Measurements from ENCODE around the gene TMEM131. TPM values are rescaled to one million over a fixed set of nuclear protein-coding genes. Genes with fewer than 3 reads are reported as not detected.
"Not testable (repeated sequence)": the region's sequence is repeated elsewhere in the genome, so short reads cannot be mapped to it uniquely, and the experiment has no call there.

TMEM131 gene
- total RNA-seq, 2 experiments from 2014 or later, result 23.1 to 23.7 TPM

- ChIA-PET POLR2A (no interaction called here), CTCF (no interaction called here)
- intact Hi-C loops (cut with micrococcal nuclease), result no loop called here
- H3K27ac Mint-ChIP-seq, result no peak overlapping the region
- H3K4me3 Mint-ChIP-seq, result no peak overlapping the region
- no peaks in the 10 kb centered on the region for H3K27me3 Mint-ChIP-seq
- peaks cover 62% of the 10 kb centered on the region for H3K4me1 Mint-ChIP-seq (ENCODE audit: low read depth)
- H3K9me3 Mint-ChIP-seq, result peaks cover 11% of the 10 kb centered on the region
- H3K36me3 Mint-ChIP-seq, result peaks cover 8% of the 10 kb centered on the region
- DNase-seq, result no peak
These were observed 59.5 kb downstream of the TMEM131 start for GRCh38 chr2:97936199-97936598.

- H3K27me3 Mint-ChIP-seq, result no peaks in the 10 kb centered on the region
- DNase-seq, result no peak
- H3K27ac Mint-ChIP-seq, result no peak overlapping the region
- intact Hi-C loops (cut with micrococcal nuclease), result no loop called here
- peaks cover 64% of the 10 kb centered on the region for H3K4me1 Mint-ChIP-seq (ENCODE audit: low read depth)
- H3K9me3 Mint-ChIP-seq, result peaks cover 9% of the 10 kb centered on the region
- ChIA-PET CTCF (no interaction called here), POLR2A (no interaction called here)
- H3K36me3 Mint-ChIP-seq, result peaks cover 8% of the 10 kb centered on the region
- no peak overlapping the region for H3K4me3 Mint-ChIP-seq
These were observed 60.0 kb downstream of the TMEM131 start for GRCh38 chr2:97935719-97936161.

- ChIA-PET POLR2A (no interaction called here), CTCF (no interaction called here)
- intact Hi-C loops (cut with micrococcal nuclease), result no loop called here
- Mint-ChIP-seq H3K27ac (no peak overlapping the region), H3K27me3 (no peaks in the 10 kb centered on the region), H3K36me3 (peaks cover 3% of the 10 kb centered on the region), H3K9me3 (no peaks in the 10 kb centered on the region), H3K4me3 (no peak overlapping the region), H3K4me1 (ENCODE audit: low read depth) (peaks cover 61% of the 10 kb centered on the region)
- no peak for DNase-seq
These were observed 62.6 kb downstream of the TMEM131 start for GRCh38 chr2:97932975-97933662.

GRCh38 chr2:97931858-97932225, 63.9 kb downstream of the TMEM131 start:
- Mint-ChIP-seq H3K36me3 (peaks cover 3% of the 10 kb centered on the region), H3K27ac (no peak overlapping the region), H3K4me3 (no peak overlapping the region), H3K4me1 (ENCODE audit: low read depth) (peaks cover 51% of the 10 kb centered on the region), H3K27me3 (no peaks in the 10 kb centered on the region), H3K9me3 (no peaks in the 10 kb centered on the region)
- intact Hi-C loops (cut with micrococcal nuclease), result no loop called here
- CTCF ChIA-PET, result interaction anchor here (0.6 kb wide), 2 partner anchors 457 to 718 kb away, joined by 3 read pairs; no protein-coding TSS in a partner anchor
- DNase-seq, result no peak
- POLR2A ChIA-PET, result no interaction called here

- Mint-ChIP-seq H3K4me1 (ENCODE audit: low read depth) (peaks cover 45% of the 10 kb centered on the region), H3K27me3 (no peaks in the 10 kb centered on the region), H3K9me3 (no peaks in the 10 kb centered on the region), H3K4me3 (no peak overlapping the region), H3K36me3 (peaks cover 7% of the 10 kb centered on the region), H3K27ac (no peak overlapping the region)
- ChIA-PET CTCF (interaction anchor here (0.6 kb wide), 2 partner anchors 458 to 718 kb away, joined by 3 read pairs; no protein-coding TSS in a partner anchor), POLR2A (no interaction called here)
- no peak for DNase-seq
- intact Hi-C loops (cut with micrococcal nuclease), result no loop called here
These were observed 64.5 kb downstream of the TMEM131 start for GRCh38 chr2:97931118-97931857.

- ChIA-PET CTCF (no interaction called here), POLR2A (no interaction called here)
- H3K4me1 Mint-ChIP-seq (ENCODE audit: low read depth), result peaks cover 26% of the 10 kb centered on the region
- H3K27ac Mint-ChIP-seq, result no peak overlapping the region
- peaks cover 18% of the 10 kb centered on the region for H3K36me3 Mint-ChIP-seq
- intact Hi-C loops (cut with micrococcal nuclease), result no loop called here
- no peak for DNase-seq
- H3K9me3 Mint-ChIP-seq, result no peaks in the 10 kb centered on the region
- H3K27me3 Mint-ChIP-seq, result no peaks in the 10 kb centered on the region
- no peak overlapping the region for H3K4me3 Mint-ChIP-seq
These were observed 67.2 kb downstream of the TMEM131 start for GRCh38 chr2:97928591-97928990.

GRCh38 chr2:97926946-97927345, 68.8 kb downstream of the TMEM131 start:
- POLR2A ChIA-PET, result no interaction called here
- H3K27ac Mint-ChIP-seq, result no peak overlapping the region
- no peak overlapping the region for H3K4me3 Mint-ChIP-seq
- peaks cover 18% of the 10 kb centered on the region for H3K36me3 Mint-ChIP-seq
- CTCF ChIA-PET, result no interaction called here
- intact Hi-C loops (cut with micrococcal nuclease), result no loop called here
- H3K9me3 Mint-ChIP-seq, result no peaks in the 10 kb centered on the region
- H3K4me1 Mint-ChIP-seq (ENCODE audit: low read depth), result peaks cover 18% of the 10 kb centered on the region
- DNase-seq, result no peak
- H3K27me3 Mint-ChIP-seq, result no peaks in the 10 kb centered on the region

GRCh38 chr2:97924194-97924593, 71.6 kb downstream of the TMEM131 start:
- CTCF ChIA-PET, result no interaction called here
- DNase-seq, result no peak
- Mint-ChIP-seq H3K27ac (no peak overlapping the region), H3K4me1 (ENCODE audit: low read depth) (peaks cover 8% of the 10 kb centered on the region), H3K36me3 (peaks cover 39% of the 10 kb centered on the region), H3K9me3 (peaks cover 4% of the 10 kb centered on the region), H3K4me3 (no peak overlapping the region), H3K27me3 (no peaks in the 10 kb centered on the region)
- intact Hi-C loops (cut with micrococcal nuclease), result no loop called here
- POLR2A ChIA-PET, result no interaction called here

GRCh38 chr2:97919858-97920257, 75.9 kb downstream of the TMEM131 start:
- DNase-seq, result no peak
- CTCF ChIA-PET, result no interaction called here
- Mint-ChIP-seq H3K27me3 (no peaks in the 10 kb centered on the region), H3K27ac (no peak overlapping the region), H3K9me3 (peaks cover 4% of the 10 kb centered on the region), H3K36me3 (peaks cover 39% of the 10 kb centered on the region), H3K4me1 (ENCODE audit: low read depth) (peaks cover 6% of the 10 kb centered on the region), H3K4me3 (no peak overlapping the region)
- POLR2A ChIA-PET, result no interaction called here
- intact Hi-C loops (cut with micrococcal nuclease), result no loop called here

- H3K4me3 Mint-ChIP-seq, result no peak overlapping the region
- no peak for DNase-seq
- H3K4me1 Mint-ChIP-seq (ENCODE audit: low read depth), result peaks cover 15% of the 10 kb centered on the region
- no peaks in the 10 kb centered on the region for H3K27me3 Mint-ChIP-seq
- POLR2A ChIA-PET, result no interaction called here
- CTCF ChIA-PET, result no interaction called here
- no peak overlapping the region for H3K27ac Mint-ChIP-seq
- H3K9me3 Mint-ChIP-seq, result peaks cover 4% of the 10 kb centered on the region
- intact Hi-C loops (cut with micrococcal nuclease), result no loop called here
- H3K36me3 Mint-ChIP-seq, result peaks cover 34% of the 10 kb centered on the region
These were observed 76.9 kb downstream of the TMEM131 start for GRCh38 chr2:97918818-97919217.

GRCh38 chr2:97917668-97918067, 78.1 kb downstream of the TMEM131 start:
- POLR2A ChIA-PET; intact Hi-C loops (cut with micrococcal nuclease): not testable (repeated sequence)
- CTCF ChIA-PET, result interaction anchor here (0.6 kb wide), 1 partner anchor 1642 kb away, joined by 3 read pairs; no protein-coding TSS in a partner anchor

GRCh38 chr2:97914691-97915213, 81.0 kb downstream of the TMEM131 start:
- intact Hi-C loops (cut with micrococcal nuclease), result loop anchor here (5.0 kb wide), 1 partner anchor 48 kb away; no protein-coding TSS in a partner anchor
- H3K27ac Mint-ChIP-seq, result no peak overlapping the region
- CTCF ChIA-PET, result interaction anchor here (0.7 kb wide), 1 partner anchor 262 kb away, joined by 3 read pairs; no protein-coding TSS in a partner anchor

More at GRCh38 chr2:97917668-97918067, 78.1 kb downstream of the TMEM131 start:
- H3K27ac Mint-ChIP-seq, H3K9me3 Mint-ChIP-seq, H3K27me3 Mint-ChIP-seq, DNase-seq, H3K4me3 Mint-ChIP-seq: not testable (repeated sequence)
- Mint-ChIP-seq H3K4me1 (ENCODE audit: low read depth) (peaks cover 19% of the 10 kb centered on the region), H3K36me3 (peaks cover 33% of the 10 kb centered on the region)

More at GRCh38 chr2:97914691-97915213, 81.0 kb downstream of the TMEM131 start:
- Mint-ChIP-seq H3K36me3 (peaks cover 25% of the 10 kb centered on the region), H3K4me3 (no peak overlapping the region), H3K27me3 (no peaks in the 10 kb centered on the region), H3K4me1 (ENCODE audit: low read depth) (peaks cover 42% of the 10 kb centered on the region), H3K9me3 (no peaks in the 10 kb centered on the region)
- POLR2A ChIA-PET, result interaction anchor here (0.8 kb wide), 1 partner anchor 259 kb away, joined by 3 read pairs; no protein-coding TSS in a partner anchor
- DNase-seq, result no peak

All from activated CD4-positive, alpha-beta memory T cell treated with anti-CD3 and anti-CD28 coated beads for 36 hours (primary cell).